ENCODE data around the gene PCNX2.

PCNX2 gene

DNA sequence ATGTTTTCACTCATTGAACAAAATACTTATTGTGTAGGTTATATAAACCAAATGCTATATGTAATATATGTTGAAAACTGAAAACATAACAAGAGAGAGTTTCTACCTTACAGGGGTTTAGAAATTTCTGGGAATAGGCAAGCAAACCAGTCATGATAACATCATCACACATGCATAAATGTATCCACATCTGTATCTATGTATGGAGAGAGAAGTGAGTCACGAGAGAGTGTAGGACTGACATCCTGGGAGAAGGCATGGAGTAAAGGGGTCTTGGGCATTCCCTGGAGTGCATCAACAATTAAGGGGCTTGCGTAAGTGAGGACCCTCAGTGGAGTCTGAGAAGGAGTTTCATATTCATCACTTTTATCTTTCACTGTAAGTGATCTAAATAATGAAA is 65.5 kb downstream of the PCNX2 start:
- Histone ChIP-seq H3K27ac (ENCODE audit: extremely low read depth, low read depth, low read length) (no peak overlapping the region), H3K9me3 (ENCODE audit: control insufficient read depth, insufficient read depth, low read depth, low read length) (no peaks in the 10 kb centered on the region), H3K4me1 (ENCODE audit: control insufficient read depth, insufficient read depth, low read length) (0 out of 2 replicates have a peak, but pooled peaks cover 3% of the 10 kb centered on the region), H3K36me3 (ENCODE audit: control insufficient read depth in 2 of 2, insufficient read depth in 1 of 2, low read length in 2 of 2) (peaks cover 0 to 20% of the 10 kb centered on the region in 2 experiments; a peak in 2 of 3 replicates), H3K4me3 (ENCODE audit: low read depth, low read length) (no peak overlapping the region)
- ChIA-PET CTCF (no interaction called here), POLR2A (no interaction called here)
- TF ChIP-seq ZNF560 (tag by site-specific recombination; IDR thresholded peaks at IDR 0.05; ENCODE audit: borderline replicate concordance) (no peak), KLF10 (tag by site-specific recombination; IDR thresholded peaks at IDR 0.05) (no peak), ZNF311 (tag by site-specific recombination; IDR thresholded peaks at IDR 0.05; ENCODE audit: borderline replicate concordance) (no peak), RBAK (tag by site-specific recombination; IDR thresholded peaks at IDR 0.05) (no peak), YY2 (tag by site-specific recombination; IDR thresholded peaks at IDR 0.05) (no peak)

DNA sequence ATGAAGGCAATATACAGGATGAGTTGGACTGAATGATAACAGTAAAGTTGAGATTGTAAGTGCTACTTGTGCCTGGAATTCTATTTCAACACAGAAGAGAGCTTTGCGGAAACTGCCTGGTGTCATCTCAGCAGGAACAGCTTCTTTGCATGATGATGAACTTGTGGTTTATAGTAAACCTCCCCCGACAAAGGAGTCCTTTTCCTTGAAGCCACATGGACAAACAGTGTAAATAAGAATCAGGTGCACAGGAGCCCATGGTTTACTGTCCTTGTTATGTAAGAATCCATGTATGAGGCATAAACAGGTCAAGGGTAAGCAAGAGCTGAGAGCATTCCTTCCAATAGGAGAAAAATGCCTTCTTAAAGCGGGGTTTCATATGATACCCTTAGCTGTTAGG is 66.2 kb downstream of the PCNX2 start:
- H3K36me3 ChIP-seq (ENCODE audit: control insufficient read depth in 2 of 2, insufficient read depth in 1 of 2, low read length in 2 of 2) = peaks cover 0 to 15% of the 10 kb centered on the region in 2 experiments; a peak in 2 of 3 replicates
- ChIA-PET CTCF (interaction anchor here (0.7 kb wide), 1 partner anchor 430 kb away, joined by 3 read pairs; no protein-coding TSS in a partner anchor), POLR2A (no interaction called here)

DNA sequence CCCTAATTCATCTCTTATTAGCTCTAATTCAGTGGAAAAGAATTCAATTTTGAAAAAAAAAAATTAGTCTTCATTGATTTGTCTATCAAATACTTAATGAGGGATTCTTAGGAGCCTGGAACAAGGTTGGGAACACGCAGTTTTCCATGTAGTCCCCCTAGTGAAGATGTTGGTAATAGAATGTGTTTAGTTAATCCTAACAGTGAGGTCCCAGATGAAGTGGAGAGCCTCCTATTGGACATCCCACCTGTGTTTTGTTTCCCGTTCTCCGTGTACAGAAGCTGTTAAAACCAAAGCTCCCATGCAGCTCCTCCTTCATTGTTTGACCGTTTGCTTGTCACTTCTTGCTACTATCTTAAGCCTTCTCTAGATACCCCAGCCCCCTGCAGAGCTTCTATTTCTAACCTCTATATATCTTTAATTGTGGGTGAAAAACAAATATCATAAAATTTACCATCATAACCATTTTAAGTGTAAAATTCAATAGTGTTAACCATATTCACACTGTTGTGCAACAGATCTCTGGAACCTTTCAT is 67.5 kb downstream of the PCNX2 start:
- CTCF ChIA-PET = interaction anchor here (0.6 to 0.7 kb wide), 2 partner anchors 9 to 12 kb away, joined by 3 to 4 read pairs; no protein-coding TSS in a partner anchor
- TF ChIP-seq, protein P1, sequence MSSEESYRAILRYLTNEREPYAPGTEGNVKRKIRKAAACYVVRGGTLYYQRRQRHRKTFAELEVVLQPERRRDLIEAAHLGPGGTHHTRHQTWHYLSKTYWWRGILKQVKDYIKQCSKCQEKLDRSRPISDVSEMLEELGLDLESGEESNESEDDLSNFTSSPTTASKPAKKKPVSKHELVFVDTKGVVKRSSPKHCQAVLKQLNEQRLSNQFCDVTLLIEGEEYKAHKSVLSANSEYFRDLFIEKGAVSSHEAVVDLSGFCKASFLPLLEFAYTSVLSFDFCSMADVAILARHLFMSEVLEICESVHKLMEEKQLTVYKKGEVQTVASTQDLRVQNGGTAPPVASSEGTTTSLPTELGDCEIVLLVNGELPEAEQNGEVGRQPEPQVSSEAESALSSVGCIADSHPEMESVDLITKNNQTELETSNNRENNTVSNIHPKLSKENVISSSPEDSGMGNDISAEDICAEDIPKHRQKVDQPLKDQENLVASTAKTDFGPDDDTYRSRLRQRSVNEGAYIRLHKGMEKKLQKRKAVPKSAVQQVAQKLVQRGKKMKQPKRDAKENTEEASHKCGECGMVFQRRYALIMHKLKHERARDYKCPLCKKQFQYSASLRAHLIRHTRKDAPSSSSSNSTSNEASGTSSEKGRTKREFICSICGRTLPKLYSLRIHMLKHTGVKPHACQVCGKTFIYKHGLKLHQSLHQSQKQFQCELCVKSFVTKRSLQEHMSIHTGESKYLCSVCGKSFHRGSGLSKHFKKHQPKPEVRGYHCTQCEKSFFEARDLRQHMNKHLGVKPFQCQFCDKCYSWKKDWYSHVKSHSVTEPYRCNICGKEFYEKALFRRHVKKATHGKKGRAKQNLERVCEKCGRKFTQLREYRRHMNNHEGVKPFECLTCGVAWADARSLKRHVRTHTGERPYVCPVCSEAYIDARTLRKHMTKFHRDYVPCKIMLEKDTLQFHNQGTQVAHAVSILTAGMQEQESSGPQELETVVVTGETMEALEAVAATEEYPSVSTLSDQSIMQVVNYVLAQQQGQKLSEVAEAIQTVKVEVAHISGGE (tag by site-specific recombination; conservative IDR thresholded peaks at IDR 0.05; ENCODE audit: low read depth) = no peak
- no peak for TF ChIP-seq ZNF341 (tag by site-specific recombination; IDR thresholded peaks at IDR 0.05; ENCODE audit: low read depth)
- no peak for TF ChIP-seq ZNF623 (tag by site-specific recombination; IDR thresholded peaks at IDR 0.05)
- no peak for TF ChIP-seq KLF16 (tag by site-specific recombination; IDR thresholded peaks at IDR 0.05)
- TF ChIP-seq ZNF843 (tag by site-specific recombination; IDR thresholded peaks at IDR 0.05) = no peak
- TF ChIP-seq ZNF433 (tag by site-specific recombination; IDR thresholded peaks at IDR 0.05; ENCODE audit: low read depth) = no peak
- no peak for TF ChIP-seq ZXDB (tag by site-specific recombination; IDR thresholded peaks at IDR 0.05)
- no peak for TF ChIP-seq OVOL3 (tag by site-specific recombination; IDR thresholded peaks at IDR 0.05)
- TF ChIP-seq ZNF514 (tag by site-specific recombination; IDR thresholded peaks at IDR 0.05) = no peak
- no peak for TF ChIP-seq ZNF600 (tag by site-specific recombination; IDR thresholded peaks at IDR 0.05)
- Histone ChIP-seq H3K9me3 (ENCODE audit: control insufficient read depth, insufficient read depth, low read depth, low read length) (no peaks in the 10 kb centered on the region), H3K27ac (ENCODE audit: extremely low read depth, low read depth, low read length) (no peak overlapping the region), H3K4me3 (ENCODE audit: low read depth, low read length) (no peak overlapping the region), H3K4me1 (ENCODE audit: control insufficient read depth, insufficient read depth, low read length) (0 out of 2 replicates have a peak, but pooled peaks cover 3% of the 10 kb centered on the region), H3K36me3 (ENCODE audit: control insufficient read depth in 2 of 2, insufficient read depth in 1 of 2, low read length in 2 of 2) (peaks cover 0 to 16% of the 10 kb centered on the region in 2 experiments; a peak in 2 of 3 replicates)
- POLR2A ChIA-PET = no interaction called here

More for the DNA sequence above, 66.2 kb downstream of the PCNX2 start:
- no peak overlapping the region for H3K4me3 ChIP-seq (ENCODE audit: low read depth, low read length)
- no peak for TF ChIP-seq ZNF184 (tag by site-specific recombination; IDR thresholded peaks at IDR 0.05)
- no peak for TF ChIP-seq ZNF610 (tag by site-specific recombination; IDR thresholded peaks at IDR 0.05; ENCODE audit: borderline replicate concordance)
- TF ChIP-seq PRDM1 (tag by site-specific recombination; IDR thresholded peaks at IDR 0.05) = no peak
- TF ChIP-seq, protein P2, sequence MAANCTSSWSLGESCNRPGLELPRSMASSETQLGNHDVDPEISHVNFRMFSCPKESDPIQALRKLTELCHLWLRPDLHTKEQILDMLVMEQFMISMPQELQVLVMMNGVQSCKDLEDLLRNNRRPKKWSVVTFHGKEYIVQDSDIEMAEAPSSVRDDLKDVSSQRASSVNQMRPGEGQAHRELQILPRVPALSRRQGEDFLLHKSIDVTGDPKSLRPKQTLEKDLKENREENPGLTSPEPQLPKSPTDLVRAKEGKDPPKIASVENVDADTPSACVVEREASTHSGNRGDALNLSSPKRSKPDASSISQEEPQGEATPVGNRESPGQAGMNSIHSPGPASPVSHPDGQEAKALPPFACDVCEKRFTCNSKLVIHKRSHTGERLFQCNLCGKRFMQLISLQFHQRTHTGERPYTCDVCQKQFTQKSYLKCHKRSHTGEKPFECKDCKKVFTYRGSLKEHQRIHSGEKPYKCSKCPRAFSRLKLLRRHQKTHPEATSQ (tag by site-specific recombination; IDR thresholded peaks at IDR 0.05) = no peak
- no peak for TF ChIP-seq SCRT1 (tag by site-specific recombination; IDR thresholded peaks at IDR 0.05; ENCODE audit: borderline replicate concordance)
- 0 out of 2 replicates have a peak, but pooled peaks cover 3% of the 10 kb centered on the region for H3K4me1 ChIP-seq (ENCODE audit: control insufficient read depth, insufficient read depth, low read length)
- H3K9me3 ChIP-seq (ENCODE audit: control insufficient read depth, insufficient read depth, low read depth, low read length) = no peaks in the 10 kb centered on the region
- no peak overlapping the region for H3K27ac ChIP-seq (ENCODE audit: extremely low read depth, low read depth, low read length)
